SK-N-SH treated with all-trans-retinoic acid at 6 μM for 48 hours (cell line): Measurements from ENCODE around the gene TIAM1.

Experiments used
- ATAC-seq: fragments of 200-7000 bp; cut with Tn5 transposase; 3 replicates; pipeline ENCODE4 v1.9.1; 2020; ENCODE audit warnings: mild to moderate bottlenecking, moderate library complexity
- ARNTL ChIP-seq: fragments of 450-650 bp; formaldehyde crosslinking; IDR thresholded peaks from 2 replicates; pipeline ENCODE4 v1.5.0; 2020; ENCODE audit warnings: low read depth, mild to moderate bottlenecking, moderate library complexity, borderline replicate concordance
- BACH2 ChIP-seq: fragments of 250-450 bp; sonication (Bioruptor Pico); IDR thresholded peaks from 2 replicates; pipeline ENCODE4 v1.9.0; 2021; ENCODE audit warnings: mild to moderate bottlenecking, borderline replicate concordance
- CSDC2 ChIP-seq: fragments of 250-450 bp; sonication (Bioruptor Pico); IDR thresholded peaks from 2 replicates; pipeline ENCODE4 v1.5.0; 2020; ENCODE audit warnings: mild to moderate bottlenecking, moderate library complexity
- ESRRG ChIP-seq: fragments of 250-450 bp; sonication (Bioruptor Pico); IDR thresholded peaks from 2 replicates; pipeline ENCODE4 v1.6.1; 2021; ENCODE audit warnings: mild to moderate bottlenecking
- GLIS3 ChIP-seq: fragments of 250-450 bp; sonication (Bioruptor Pico); IDR thresholded peaks from 2 replicates; pipeline ENCODE4 v1.5.0; 2020; ENCODE audit warnings: mild to moderate bottlenecking, moderate library complexity
- OSR1 ChIP-seq: fragments of 250-450 bp; sonication (Bioruptor Pico); IDR thresholded peaks from 2 replicates; pipeline ENCODE4 v1.8.0; 2022; ENCODE audit warnings: moderate library complexity, mild to moderate bottlenecking, inconsistent platforms
- PPARA ChIP-seq: fragments of 250-450 bp; sonication (Bioruptor Pico); IDR thresholded peaks from 2 replicates; pipeline ENCODE4 v1.5.0; 2020; ENCODE audit warnings: mild to moderate bottlenecking, borderline replicate concordance
- RARB ChIP-seq: fragments of 250-450 bp; sonication (Bioruptor Pico); IDR thresholded peaks from 2 replicates; pipeline ENCODE4 v1.8.0; 2021; ENCODE audit warnings: mild to moderate bottlenecking, moderate library complexity
- SNAI2 ChIP-seq: fragments of 250-450 bp; sonication (Bioruptor Pico); IDR thresholded peaks from 2 replicates; pipeline ENCODE4 v1.5.0; 2020; ENCODE audit warnings: mild to moderate bottlenecking, moderate library complexity
- TCF4 ChIP-seq: fragments of 250-450 bp; sonication (Bioruptor Pico); IDR thresholded peaks from 2 replicates; pipeline ENCODE4 v1.8.0; 2021; ENCODE audit warnings: mild to moderate bottlenecking, moderate library complexity, borderline replicate concordance
- TOX ChIP-seq: fragments of 250-450 bp; sonication (Bioruptor Pico); IDR thresholded peaks from 2 replicates; pipeline ENCODE4 v1.8.0; 2021; ENCODE audit warnings: mild to moderate bottlenecking, moderate library complexity, borderline replicate concordance
- ZC3H10 ChIP-seq: fragments of 250-450 bp; sonication (Bioruptor Pico); IDR thresholded peaks from 2 replicates; pipeline ENCODE4 v1.5.1; 2021; ENCODE audit warnings: mild to moderate bottlenecking, moderate library complexity
- ZFP30 ChIP-seq: fragments of 450-650 bp; formaldehyde crosslinking; IDR thresholded peaks from 2 replicates; pipeline ENCODE4 v1.5.0; 2022; ENCODE audit warnings: mild to moderate bottlenecking, moderate library complexity
- ZNF565 ChIP-seq: fragments of 450-650 bp; formaldehyde crosslinking; conservative IDR thresholded peaks from 2 replicates; pipeline ENCODE4 v1.5.0; 2020; ENCODE audit warnings: low read depth, mild to moderate bottlenecking, moderate library complexity
- ZNF70 ChIP-seq: fragments of 450-650 bp; formaldehyde crosslinking; IDR thresholded peaks from 2 replicates; pipeline ENCODE4 v1.5.0; 2020; ENCODE audit warnings: mild to moderate bottlenecking, moderate library complexity
- ZNF8 ChIP-seq: fragments of 450-650 bp; formaldehyde crosslinking; IDR thresholded peaks from 2 replicates; pipeline ENCODE4 v1.5.0; 2020; ENCODE audit warnings: mild to moderate bottlenecking, moderate library complexity
- TF ChIP-seq, protein P1 (sequence below): fragments of 250-450 bp; sonication (Bioruptor Pico); IDR thresholded peaks from 2 replicates; pipeline ENCODE4 v1.5.0; 2020; ENCODE audit warnings: mild to moderate bottlenecking, moderate library complexity
- TF ChIP-seq, protein P2 (sequence below): fragments of 250-450 bp; sonication (Bioruptor Pico); IDR thresholded peaks from 2 replicates; pipeline ENCODE4 v1.5.1; 2020; ENCODE audit warnings: low read depth, mild to moderate bottlenecking, moderate library complexity
- TF ChIP-seq, protein P3 (sequence below): fragments of 250-450 bp; sonication (Bioruptor Pico); IDR thresholded peaks from 2 replicates; pipeline ENCODE4 v1.8.0; 2021; ENCODE audit warnings: low read depth, mild to moderate bottlenecking, moderate library complexity, borderline replicate concordance
- TF ChIP-seq, protein P4 (sequence below): fragments of 250-450 bp; sonication (Bioruptor Pico); IDR thresholded peaks from 2 replicates; pipeline ENCODE4 v1.5.1; 2021; ENCODE audit warnings: mild to moderate bottlenecking, moderate library complexity
- TF ChIP-seq, protein P5 (sequence below): fragments of 250-450 bp; sonication (Bioruptor Pico); IDR thresholded peaks from 2 replicates; pipeline ENCODE4 v1.8.0; 2020; ENCODE audit warnings: mild to moderate bottlenecking, moderate library complexity, borderline replicate concordance

TIAM1 gene

DNA sequence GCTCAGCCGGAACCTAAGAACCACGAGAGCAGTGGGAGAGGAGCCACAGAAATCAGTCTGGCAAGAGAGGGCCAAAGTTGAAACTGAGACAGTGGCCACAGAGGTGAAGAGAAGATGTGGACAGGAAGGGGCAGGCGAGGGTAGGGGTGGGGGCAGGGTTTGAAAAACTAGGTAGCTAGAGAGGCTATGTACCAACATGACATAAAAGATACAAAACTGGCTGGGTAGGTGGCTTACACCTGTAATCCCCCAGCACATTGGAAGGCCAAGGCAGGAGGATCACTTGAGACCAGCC is 28.4 kb upstream of the TIAM1 start:
- no peak for TF ChIP-seq ZFP30 (CRISPR knock-in tag)
- TF ChIP-seq, protein P1, sequence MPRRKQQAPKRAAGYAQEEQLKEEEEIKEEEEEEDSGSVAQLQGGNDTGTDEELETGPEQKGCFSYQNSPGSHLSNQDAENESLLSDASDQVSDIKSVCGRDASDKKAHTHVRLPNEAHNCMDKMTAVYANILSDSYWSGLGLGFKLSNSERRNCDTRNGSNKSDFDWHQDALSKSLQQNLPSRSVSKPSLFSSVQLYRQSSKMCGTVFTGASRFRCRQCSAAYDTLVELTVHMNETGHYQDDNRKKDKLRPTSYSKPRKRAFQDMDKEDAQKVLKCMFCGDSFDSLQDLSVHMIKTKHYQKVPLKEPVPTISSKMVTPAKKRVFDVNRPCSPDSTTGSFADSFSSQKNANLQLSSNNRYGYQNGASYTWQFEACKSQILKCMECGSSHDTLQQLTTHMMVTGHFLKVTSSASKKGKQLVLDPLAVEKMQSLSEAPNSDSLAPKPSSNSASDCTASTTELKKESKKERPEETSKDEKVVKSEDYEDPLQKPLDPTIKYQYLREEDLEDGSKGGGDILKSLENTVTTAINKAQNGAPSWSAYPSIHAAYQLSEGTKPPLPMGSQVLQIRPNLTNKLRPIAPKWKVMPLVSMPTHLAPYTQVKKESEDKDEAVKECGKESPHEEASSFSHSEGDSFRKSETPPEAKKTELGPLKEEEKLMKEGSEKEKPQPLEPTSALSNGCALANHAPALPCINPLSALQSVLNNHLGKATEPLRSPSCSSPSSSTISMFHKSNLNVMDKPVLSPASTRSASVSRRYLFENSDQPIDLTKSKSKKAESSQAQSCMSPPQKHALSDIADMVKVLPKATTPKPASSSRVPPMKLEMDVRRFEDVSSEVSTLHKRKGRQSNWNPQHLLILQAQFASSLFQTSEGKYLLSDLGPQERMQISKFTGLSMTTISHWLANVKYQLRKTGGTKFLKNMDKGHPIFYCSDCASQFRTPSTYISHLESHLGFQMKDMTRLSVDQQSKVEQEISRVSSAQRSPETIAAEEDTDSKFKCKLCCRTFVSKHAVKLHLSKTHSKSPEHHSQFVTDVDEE: no peak
- TF ChIP-seq, protein P2, sequence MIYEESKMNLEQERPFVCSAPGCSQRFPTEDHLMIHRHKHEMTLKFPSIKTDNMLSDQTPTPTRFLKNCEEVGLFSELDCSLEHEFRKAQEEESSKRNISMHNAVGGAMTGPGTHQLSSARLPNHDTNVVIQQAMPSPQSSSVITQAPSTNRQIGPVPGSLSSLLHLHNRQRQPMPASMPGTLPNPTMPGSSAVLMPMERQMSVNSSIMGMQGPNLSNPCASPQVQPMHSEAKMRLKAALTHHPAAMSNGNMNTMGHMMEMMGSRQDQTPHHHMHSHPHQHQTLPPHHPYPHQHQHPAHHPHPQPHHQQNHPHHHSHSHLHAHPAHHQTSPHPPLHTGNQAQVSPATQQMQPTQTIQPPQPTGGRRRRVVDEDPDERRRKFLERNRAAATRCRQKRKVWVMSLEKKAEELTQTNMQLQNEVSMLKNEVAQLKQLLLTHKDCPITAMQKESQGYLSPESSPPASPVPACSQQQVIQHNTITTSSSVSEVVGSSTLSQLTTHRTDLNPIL: no peak
- TF ChIP-seq CSDC2 (CRISPR knock-in tag): no peak
- no peak for TF ChIP-seq TCF4 (CRISPR knock-in tag)
- TF ChIP-seq GLIS3 (CRISPR knock-in tag): no peak
- no peak for TF ChIP-seq ZNF70 (CRISPR knock-in tag)
- no peak for TF ChIP-seq RARB (CRISPR knock-in tag)
- no peak for TF ChIP-seq ARNTL (CRISPR knock-in tag)
- TF ChIP-seq TOX (CRISPR knock-in tag): no peak
- TF ChIP-seq, protein P3, sequence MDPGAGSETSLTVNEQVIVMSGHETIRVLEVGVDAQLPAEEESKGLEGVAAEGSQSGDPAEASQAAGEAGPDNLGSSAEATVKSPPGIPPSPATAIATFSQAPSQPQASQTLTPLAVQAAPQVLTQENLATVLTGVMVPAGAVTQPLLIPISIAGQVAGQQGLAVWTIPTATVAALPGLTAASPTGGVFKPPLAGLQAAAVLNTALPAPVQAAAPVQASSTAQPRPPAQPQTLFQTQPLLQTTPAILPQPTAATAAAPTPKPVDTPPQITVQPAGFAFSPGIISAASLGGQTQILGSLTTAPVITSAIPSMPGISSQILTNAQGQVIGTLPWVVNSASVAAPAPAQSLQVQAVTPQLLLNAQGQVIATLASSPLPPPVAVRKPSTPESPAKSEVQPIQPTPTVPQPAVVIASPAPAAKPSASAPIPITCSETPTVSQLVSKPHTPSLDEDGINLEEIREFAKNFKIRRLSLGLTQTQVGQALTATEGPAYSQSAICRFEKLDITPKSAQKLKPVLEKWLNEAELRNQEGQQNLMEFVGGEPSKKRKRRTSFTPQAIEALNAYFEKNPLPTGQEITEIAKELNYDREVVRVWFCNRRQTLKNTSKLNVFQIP (CRISPR knock-in tag): no peak
- no peak for TF ChIP-seq ESRRG (CRISPR knock-in tag)
- no peak for TF ChIP-seq PPARA (CRISPR knock-in tag)
- no peak for TF ChIP-seq OSR1 (CRISPR knock-in tag)
- no peak for TF ChIP-seq ZNF565
- TF ChIP-seq, protein P4, sequence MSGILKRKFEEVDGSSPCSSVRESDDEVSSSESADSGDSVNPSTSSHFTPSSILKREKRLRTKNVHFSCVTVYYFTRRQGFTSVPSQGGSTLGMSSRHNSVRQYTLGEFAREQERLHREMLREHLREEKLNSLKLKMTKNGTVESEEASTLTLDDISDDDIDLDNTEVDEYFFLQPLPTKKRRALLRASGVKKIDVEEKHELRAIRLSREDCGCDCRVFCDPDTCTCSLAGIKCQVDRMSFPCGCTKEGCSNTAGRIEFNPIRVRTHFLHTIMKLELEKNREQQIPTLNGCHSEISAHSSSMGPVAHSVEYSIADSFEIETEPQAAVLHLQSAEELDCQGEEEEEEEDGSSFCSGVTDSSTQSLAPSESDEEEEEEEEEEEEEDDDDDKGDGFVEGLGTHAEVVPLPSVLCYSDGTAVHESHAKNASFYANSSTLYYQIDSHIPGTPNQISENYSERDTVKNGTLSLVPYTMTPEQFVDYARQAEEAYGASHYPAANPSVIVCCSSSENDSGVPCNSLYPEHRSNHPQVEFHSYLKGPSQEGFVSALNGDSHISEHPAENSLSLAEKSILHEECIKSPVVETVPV: no peak
- TF ChIP-seq, protein P5, sequence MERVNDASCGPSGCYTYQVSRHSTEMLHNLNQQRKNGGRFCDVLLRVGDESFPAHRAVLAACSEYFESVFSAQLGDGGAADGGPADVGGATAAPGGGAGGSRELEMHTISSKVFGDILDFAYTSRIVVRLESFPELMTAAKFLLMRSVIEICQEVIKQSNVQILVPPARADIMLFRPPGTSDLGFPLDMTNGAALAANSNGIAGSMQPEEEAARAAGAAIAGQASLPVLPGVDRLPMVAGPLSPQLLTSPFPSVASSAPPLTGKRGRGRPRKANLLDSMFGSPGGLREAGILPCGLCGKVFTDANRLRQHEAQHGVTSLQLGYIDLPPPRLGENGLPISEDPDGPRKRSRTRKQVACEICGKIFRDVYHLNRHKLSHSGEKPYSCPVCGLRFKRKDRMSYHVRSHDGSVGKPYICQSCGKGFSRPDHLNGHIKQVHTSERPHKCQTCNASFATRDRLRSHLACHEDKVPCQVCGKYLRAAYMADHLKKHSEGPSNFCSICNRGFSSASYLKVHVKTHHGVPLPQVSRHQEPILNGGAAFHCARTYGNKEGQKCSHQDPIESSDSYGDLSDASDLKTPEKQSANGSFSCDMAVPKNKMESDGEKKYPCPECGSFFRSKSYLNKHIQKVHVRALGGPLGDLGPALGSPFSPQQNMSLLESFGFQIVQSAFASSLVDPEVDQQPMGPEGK (CRISPR knock-in tag): no peak
- TF ChIP-seq ZC3H10 (CRISPR knock-in tag): no peak
- TF ChIP-seq ZNF8 (CRISPR knock-in tag): no peak
- TF ChIP-seq SNAI2: no peak
- no peak for ATAC-seq

DNA sequence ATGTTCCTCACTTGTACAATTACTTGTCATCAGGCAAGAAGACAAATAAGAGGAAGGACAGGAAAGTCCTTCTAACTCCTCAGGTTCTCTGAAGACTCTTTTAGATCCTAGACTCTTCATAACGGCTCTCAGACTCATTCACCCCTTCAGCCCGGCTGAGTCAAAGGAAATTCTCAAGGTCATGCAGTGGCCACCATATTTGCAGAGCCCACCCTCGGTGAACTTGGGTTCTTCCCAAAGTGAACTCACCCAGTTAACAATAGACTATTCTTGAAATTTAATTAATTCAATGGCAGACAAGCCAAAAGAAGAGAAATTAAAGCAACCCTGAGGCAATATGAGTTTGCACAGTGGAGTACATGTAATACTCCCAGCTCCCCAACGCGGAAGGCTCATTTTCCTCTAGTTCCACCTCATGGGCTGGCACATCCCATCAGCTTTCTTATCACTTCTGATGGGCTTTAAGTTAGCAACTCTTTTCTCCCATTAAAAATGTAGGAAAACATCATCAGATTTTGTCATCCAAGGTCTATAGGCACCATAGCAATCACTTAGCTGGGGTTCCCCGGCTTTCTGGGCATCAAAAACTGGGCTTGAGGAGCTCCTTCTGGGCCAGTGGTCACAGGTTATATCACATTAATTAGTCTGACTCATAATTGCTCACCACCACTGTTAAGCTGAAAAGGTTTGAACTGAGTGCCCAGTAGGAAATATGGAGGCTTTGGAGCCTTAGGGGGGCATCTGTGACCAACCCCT is 27.8 kb upstream of the TIAM1 start:
- ATAC-seq: no peak
- TF ChIP-seq BACH2 (CRISPR knock-in tag) (no peak), SNAI2 (no peak)

DNA sequence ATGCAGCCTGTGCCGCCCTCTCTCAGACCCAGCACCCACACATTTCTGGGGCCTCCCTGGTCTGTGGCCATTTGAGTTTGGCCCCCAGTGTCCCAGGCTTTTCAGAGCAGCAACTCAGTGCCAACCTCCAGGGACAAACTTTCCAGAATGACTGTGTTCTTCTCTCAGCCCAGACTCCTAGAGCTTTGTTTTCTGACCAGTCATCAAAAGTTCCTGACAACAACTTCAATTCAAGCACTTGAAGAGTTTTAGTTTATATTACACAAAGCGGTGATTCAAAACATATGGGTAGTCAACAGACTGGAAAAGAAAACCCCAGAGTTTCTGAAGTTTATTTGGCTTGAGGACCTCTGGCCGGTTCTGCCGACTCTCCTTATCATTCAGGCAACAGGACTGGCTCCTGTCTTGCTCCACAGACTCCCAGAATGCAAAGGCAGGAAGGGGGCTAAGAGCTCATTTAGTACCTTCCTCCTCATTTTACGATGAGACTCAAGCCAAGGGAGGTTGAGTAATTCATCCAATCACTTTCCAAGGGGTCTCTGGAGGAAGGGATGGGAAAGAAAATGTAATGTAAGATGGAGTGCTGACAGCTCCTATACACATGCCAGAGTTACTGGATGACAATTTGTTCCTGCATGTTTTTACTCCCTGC is 27.0 kb upstream of the TIAM1 start:
- no peak for ATAC-seq
- TF ChIP-seq GLIS3 (CRISPR knock-in tag): no peak
- TF ChIP-seq, protein P1: no peak
- TF ChIP-seq, protein P4: no peak
